DMS 273 treated with DMSO at 0.1 percent for 48 hours (cell line): ENCODE data around the gene INPP5K.
"Not testable (repeated sequence)": the region's sequence is repeated elsewhere in the genome, so short reads cannot be mapped to it uniquely, and the experiment has no call there.

Experiments used
- DNase-seq: peaks from one replicate; lab custom pipeline; 2025; lab: John Stamatoyannopoulos, UW

Gene INPP5K

GRCh38 chr17:1464186-1464585 is 52.2 kb downstream of the INPP5K start:
- no peak for DNase-seq

- peak; percentile 61 for DNase-seq
Measured at GRCh38 chr17:1462164-1463112, 54.0 kb downstream of the INPP5K start.

GRCh38 chr17:1461198-1461944 is 55.0 kb downstream of the INPP5K start:
- no peak for DNase-seq

- no peak for DNase-seq
Measured at GRCh38 chr17:1460233-1460632, 56.2 kb downstream of the INPP5K start.

- peak; percentile 69 for DNase-seq
Measured at GRCh38 chr17:1455797-1456599, 60.4 kb downstream of the INPP5K start, which contains the start of gene CRK. CRK (minus strand) TSS chr17:1456232; CDS start chr17:1456117, 115 bp downstream.

GRCh38 chr17:1455291-1455796 is 61.1 kb downstream of the INPP5K start:
- DNase-seq = no peak

GRCh38 chr17:1454541-1454940 is 61.9 kb downstream of the INPP5K start:
- no peak for DNase-seq

GRCh38 chr17:1453694-1454093 is 62.7 kb downstream of the INPP5K start:
- not testable (repeated sequence) for DNase-seq

GRCh38 chr17:1452836-1453235 is 63.6 kb downstream of the INPP5K start:
- DNase-seq = no peak

- DNase-seq = not testable (repeated sequence)
Measured at GRCh38 chr17:1450261-1450660, 66.2 kb downstream of the INPP5K start.

- no peak for DNase-seq
Measured at GRCh38 chr17:1449412-1449967, 66.9 kb downstream of the INPP5K start.

- no peak for DNase-seq
Measured at GRCh38 chr17:1447052-1447451, 69.4 kb downstream of the INPP5K start.

- DNase-seq = no peak
Measured at GRCh38 chr17:1446201-1446600, 70.2 kb downstream of the INPP5K start.

- DNase-seq = not testable (repeated sequence)
Measured at GRCh38 chr17:1445695-1446094, 70.7 kb downstream of the INPP5K start.
